GM18868 (cell line): ENCODE results near the gene BAIAP2L2.

ENCODE experiments used
- ATAC-seq: cut with Tn5 transposase; IDR thresholded peaks from one replicate; pipeline ENCODE4 v1.9.1; 2021; ENCODE audit warnings: mild to moderate bottlenecking, moderate library complexity; ENCODE audit not compliant: unreplicated experiment

The BAIAP2L2 gene

DNA sequence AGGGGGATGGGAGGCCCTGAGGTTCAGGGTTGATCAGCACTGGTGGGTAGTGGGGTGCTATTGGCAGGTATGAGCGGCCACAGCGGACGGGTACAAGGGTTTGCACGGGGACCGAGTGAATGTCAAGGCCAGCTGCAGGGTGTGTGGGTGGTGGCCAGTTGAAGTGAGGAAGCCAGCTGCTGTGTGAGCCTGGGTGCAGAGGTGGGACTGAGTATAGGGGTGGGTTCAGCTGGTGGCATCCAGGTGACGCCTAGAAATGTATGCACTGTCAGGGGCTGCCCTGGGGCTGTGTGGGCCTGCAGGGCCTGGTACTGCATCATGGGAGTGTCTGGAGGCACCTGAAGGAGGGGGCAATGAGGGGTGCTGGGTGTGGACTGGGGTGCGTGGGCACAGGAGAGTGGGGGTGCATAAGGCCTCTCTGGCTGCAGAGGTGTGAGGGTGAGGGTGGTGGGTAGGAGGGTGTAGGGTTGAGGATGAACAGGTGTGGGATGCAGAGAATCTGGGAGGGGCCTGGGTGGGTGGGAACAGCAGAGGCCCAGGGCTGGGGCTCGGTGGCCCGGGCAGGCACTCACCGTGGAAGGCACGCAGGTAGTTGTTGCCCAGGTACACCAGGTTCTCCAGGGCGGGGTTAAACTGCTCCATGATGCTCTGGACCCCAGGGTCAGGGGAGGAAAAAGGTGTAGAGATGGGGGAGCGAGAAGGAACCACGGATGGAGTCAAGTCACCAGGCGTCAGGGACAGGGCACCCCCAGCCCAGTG, 1.7 kb downstream of the BAIAP2L2 start:
- no peak for ATAC-seq

DNA sequence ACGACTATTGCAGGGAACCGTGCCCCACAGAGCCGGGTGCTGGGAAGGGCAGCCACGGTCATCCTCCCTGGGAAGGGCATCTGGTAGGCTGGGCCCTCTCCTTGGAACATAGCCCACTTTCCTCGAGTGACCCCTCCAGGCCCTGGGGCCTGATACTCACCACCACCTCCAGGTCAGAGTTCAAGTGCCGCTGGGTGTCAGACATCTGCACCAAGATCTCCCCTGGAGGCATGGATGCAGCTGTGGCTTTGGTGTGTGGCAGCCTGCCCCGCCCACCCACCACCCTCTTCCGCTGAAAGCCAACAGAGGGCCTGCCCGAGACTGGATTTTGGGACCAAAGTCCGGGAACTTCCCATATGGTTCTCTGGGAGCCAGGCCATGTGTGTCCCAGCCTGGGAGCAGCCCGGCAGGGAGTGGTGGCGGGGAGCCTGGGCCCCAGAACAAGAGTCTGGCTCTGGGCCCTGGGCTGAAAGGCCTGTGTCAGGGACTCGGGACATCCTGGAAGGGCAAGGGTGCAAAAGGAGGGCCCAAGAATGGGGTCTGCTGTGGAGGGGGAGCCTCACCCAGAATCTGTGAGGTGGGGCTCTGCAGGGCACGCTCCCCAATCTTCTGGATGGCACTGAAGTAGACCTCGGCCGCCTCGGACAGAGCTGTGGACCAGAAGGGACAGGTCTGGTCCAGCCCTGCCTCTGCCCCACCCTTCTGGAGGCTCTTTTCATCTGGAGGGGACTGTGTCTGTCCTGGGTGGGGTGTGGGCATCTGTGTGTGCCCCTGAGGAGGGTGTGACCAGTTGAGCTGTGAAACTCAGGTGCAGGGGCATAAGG, 2.6 kb downstream of the BAIAP2L2 start:
- no peak for ATAC-seq

DNA sequence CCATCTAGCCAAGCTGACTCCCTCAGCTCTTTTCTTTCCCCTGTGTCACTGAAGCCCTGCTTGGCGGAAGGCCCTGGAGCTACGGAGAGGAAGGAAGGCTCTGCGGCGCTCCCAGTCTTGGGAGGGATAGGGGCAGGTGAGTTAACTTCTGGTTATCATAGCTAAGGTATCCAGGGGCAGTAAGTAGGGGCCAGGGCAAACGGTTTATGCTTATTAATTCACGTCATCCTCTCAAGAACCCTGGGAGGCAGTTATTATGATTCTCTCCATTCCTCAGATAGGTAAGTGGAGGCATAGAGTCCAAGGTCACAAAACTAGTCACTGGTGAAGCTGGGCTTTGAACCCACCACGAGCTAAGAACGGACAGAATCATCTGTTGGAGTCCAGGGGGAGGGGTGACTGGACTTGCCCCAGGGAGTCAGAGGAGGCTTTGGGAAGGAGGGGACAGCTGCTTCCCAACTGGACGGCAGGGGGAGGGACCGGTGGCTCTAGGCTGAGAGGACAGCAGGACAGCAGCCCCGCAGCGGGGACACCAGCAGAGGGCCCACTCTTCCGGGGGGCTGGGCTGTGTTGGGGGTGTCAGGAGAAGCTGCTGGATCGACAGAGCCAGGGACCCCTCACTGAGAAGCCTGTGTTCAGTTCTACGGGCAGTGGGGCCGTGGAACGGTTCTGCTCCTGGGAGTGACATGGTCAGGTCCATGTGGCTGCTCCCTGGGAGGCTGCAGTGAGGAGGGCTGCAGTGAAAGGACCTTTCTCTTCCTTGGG, 3.5 kb downstream of the BAIAP2L2 start:
- ATAC-seq = no peak

DNA sequence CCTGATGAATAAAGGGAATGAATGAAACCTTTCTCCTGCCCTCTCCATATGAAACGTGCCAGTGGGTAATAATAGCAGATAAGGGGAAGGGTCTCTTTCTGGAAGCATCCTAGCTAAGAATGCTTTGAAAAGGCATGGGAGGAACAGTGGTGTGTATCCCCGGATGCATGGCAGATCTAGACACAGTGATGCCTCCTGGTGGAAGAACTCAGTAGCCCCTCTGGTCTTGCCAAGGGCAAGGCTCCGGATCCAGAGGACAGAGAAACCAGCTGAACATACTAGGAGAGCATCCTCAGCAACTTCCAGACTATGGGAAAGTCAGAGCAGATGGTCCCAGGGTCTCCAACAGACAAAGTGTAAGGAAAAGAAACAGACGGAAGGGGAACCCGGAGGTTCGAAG, 6.4 kb downstream of the BAIAP2L2 start:
- ATAC-seq = no peak

DNA sequence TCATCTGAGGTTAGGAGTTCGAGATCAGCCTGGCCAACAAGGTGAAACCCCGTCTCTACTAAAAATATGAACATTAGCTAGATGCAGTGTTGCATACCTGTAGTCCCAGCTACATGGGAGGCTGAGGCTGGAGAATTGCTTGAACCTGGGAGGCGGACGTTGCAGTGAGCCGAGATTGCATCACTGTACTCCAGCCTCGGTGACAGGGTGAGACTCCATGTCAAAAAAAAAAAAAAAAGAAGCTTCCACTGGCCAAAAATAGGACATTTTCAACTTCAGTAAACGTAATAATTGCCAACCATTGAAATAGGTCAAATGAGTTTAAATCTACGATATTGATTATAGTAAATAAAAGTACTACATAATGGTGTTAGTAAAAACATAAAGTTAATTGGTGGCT, 6.8 kb downstream of the BAIAP2L2 start:
- ATAC-seq = no peak

DNA sequence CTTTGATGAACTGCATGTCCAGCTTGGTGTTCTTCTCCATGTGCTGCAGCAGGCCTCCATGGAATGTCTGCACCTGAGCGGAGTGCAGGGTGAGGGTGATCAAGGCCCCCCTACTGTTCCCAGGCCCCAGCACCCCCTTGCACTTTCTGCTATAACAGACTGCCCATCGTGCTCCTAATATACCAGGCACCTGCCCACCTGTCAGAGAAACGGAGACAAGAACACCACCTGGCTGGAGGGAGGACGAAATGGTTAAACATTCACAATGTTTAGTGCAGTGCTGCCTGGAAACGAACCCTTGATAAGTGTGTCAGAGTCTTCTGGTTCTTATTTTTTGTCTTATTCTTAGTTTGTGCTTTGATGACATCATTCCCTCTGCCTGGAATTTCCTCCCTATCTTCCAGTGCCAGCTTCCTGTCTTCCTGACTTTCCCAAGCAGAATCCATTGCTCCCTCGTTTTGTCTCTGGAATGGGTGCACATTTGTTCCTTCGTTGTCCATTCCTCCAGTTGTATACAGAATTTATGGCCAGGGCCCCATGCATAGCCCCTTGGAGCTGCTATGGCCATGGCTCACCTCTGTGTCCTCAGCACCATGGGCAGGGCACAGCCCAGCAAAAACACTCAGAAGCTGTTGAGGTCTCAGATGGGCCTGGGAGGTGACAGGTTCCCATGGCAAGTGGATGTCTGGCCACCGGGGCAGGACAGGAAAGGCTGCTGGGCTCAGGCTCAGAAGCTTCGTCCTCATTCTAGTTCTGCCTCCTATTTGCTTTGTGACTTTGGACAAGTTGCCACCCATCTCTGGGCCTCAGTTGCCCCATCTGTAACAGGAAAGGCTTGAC, 11.9 kb downstream of the BAIAP2L2 start:
- ATAC-seq = no peak

DNA sequence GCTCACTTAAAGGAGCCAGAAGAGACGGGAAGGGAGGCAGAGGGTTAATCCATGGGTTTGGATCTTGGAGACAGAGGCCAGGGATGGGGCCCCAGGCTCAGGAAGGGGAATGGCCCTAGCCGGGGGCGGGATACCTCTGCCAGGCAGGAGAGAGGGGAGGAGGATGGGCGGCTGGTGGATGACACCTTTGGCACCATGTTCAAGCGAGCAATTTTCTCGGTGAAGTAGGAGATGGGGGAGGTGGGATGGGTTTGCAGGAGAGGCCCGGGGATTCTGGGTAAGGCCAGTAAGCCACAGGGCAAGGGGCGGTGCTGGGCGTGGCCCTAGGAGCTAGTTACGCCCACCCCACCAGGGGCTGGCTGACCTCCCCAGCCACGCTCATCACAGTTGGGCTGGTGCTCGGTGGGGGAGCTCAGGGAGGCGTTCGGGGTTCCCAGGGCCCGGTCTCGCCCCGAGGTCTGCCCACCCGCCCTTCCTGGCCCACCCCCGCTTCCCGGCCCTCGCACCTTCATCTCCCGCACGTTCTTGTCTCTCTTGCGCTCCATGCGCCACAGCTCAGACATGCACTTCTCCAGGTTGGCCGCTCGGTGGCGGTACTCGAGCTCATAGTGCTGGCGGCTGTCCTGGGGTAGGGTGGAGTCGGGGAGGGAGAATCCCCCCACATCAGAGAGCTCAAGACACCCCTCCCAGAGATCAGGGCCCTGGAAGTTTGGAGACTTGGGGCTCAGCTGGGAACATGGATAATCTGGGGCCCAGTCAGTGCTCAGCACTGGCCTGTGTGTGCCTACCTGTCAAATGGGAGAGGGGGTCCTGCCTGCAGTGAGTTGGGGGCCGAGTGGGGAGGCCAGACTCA, 12.7 kb downstream of the BAIAP2L2 start:
- ATAC-seq = no peak

DNA sequence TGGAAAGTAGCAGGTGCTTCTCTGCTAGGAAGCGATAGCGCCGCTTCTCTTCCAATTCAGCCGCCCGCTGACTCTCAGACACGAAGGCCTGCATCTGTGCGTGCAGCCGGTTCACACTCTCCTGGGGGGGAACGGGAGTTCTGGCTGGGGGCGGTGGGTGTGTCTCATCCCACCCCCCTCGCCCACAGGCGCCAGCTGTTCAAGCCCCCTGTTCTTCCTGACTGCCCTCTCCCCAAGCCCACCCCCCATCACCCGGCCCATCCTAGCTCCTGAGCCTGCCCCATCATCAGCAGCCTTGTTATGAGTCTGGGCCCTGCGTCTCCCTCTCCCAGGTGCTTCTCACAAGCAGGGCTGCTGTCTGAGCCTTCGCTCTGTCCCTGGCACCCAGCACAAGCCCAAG, 13.4 kb downstream of the BAIAP2L2 start:
- ATAC-seq = no peak

DNA sequence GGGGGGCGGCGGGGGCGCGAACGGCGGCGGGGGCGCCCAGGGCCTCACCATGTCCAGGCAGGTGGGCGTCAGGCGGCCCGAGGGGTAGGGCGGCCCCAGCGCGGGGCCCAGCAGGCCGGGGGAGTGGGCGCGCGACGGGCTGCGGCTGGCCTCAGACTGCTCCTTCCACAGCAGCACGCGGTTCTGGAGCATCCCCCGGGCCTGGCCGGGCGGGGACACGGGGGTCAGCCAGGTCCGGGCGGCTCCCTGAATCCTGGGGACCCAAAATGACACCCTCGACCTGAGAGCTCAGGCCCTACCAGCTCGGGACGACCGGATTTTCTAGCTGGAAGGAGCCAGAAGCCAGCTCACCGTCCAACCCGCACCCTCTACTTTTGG, 21.0 kb downstream of the BAIAP2L2 start:
- no peak for ATAC-seq

DNA sequence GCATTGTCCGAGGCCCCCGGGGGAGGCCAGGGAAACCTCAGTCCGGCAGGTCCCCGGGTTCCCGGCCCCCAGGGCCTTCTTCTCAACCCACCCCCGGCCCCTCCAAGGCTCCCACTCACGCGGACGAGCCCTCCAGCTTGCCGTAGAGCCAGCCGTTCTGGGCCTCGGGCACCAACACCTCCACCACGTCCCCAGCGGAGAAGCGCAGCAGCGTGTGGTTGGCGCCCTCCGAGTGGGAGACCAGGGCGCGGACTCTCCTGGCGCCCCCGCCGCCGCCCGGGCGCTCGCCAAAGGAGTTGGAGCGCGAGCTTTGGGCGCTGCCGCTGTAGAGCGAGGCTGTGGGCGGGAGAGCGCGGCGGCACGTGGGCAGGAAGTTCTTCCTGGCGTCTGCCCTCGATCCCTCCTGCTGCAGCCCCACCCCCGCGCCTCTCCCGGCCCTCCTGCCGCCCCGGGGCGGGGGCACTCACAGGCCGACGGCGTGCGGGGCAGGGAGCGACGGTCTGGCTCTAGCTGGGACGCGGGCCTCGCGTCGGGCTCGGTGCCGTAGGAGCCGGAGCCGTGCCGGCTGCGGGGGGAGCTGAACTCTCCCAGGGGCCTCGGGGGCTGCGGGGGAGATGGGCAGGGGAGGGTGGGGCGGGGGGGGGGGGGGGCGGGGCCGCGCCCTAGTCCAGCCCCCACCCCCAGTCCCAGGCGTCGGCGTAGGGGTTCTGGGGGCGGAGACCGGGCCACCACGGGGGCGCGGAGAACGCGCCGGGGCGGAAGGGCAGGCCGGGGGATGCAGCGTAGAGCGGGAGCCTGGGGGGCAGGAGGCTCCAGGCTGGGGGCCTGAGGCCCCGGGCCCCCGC, 21.6 kb downstream of the BAIAP2L2 start:
- no peak for ATAC-seq

DNA sequence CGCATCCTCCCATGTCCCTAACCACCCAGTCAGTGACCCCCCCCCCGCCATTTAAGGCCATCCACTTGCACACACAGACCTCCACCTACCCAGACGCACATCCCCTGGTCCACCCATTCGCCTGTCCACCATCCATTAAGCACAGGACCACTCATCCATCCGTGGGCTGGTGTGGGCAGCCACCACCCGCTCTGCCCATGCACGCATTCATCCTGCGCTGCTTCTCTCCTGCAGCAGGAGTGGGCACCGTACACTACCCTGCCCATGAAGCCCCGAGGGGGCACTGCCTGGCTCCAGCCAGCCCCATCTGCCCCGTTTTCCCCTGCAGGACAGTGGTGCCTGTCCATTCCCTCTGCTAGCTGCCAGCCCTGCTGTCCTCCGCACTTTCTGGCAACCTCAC, 22.6 kb downstream of the BAIAP2L2 start:
- no peak for ATAC-seq

DNA sequence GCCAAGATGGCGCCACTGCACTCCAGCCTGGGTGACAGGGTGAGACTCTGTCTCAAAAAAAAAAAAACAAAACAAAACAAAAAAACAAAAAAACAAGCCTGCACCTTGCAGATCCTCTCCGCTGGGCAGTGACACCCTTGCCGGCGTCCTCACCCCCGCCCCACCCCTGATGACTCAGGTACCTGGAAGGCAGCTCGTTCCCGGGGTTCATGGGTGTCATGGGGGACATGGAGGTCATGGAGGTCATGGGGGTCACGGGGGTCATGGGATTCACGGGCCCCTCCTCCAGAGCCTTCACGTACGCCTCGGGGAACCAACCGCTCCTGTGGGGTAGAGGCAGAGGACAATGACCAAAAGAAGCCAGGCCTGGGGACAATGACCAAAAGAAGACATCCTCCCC, 23.5 kb downstream of the BAIAP2L2 start:
- ATAC-seq = no peak

DNA sequence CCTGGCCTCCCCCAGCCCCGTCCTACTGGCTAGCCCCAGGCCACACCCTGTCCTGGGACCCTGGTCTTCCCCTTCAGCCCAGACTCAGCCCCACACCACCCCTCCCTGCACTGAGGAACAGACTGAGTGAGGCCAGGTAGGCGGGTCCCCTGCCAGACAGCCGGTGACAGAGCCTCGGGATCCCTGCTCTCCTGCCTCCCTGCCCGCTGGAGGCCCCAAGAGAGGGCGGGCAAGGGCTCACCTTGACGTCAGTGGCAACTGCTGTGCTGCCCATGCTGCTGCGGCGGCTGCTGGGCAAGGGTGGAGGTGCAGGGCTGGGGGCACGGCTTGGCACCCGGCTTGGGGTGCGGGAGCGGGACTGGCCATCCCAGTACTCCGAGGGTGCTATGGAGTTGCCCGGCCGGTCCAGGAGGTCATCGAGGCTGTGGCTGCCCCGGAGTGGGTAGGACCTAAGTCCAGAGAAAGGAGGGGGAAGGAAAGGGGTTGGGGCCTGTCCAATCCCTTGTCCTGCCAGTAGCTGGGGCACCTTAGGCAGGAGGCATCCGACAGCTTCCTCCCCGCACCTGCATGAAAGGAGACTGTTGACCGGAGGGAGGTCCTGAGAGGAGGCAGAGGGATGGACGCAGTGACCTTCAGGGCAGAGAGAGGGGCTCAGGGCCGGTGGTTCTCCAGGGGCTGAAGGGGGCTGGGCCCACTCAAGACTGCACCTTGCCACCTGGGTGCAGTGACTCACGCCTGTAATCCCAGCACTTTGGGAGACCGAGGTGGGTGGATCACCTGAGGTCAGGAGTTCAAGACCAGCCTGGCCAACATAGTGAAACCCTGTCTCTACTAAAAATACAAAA, 24.3 kb downstream of the BAIAP2L2 start:
- no peak for ATAC-seq

DNA sequence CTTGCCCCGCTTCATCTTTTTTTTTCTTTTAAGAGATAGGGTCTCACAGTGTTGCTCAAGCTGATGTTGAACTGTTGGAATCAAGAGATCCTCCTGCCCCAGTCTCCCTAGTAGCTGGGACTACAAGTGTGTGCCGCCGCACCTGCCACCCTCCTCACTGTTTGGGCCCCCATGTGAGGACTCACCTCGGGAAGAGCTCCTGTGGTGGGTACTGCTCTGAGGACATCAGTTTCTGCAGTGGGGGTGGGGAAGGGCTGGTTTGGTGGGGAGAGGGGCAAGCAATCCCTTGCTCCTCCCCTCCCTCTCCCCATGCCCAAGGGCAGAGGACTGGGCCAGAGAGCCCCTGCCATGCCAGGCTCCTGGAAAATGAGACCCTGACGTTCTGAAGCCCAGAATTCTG, 25.0 kb downstream of the BAIAP2L2 start:
- no peak for ATAC-seq

DNA sequence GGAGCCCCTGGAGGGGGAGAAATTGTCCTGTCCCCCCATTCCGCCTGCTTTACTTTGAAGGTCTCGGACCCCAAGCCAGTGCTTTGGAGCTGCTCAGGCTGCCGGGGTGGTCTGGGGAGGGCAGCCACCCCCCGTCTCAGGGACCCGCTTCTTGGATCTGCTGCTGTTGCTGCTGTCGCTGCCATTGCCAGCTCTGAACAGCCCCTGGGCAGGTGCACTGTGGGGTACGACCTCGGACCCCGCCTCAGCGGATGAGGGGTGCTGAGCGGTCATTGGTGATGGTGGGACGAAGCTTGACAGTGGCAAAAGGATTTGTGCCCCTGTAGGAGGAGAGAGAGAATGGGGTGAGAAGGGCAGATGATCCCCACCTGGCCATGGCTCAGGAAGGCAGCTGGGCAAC, 25.4 kb downstream of the BAIAP2L2 start:
- no peak for ATAC-seq

DNA sequence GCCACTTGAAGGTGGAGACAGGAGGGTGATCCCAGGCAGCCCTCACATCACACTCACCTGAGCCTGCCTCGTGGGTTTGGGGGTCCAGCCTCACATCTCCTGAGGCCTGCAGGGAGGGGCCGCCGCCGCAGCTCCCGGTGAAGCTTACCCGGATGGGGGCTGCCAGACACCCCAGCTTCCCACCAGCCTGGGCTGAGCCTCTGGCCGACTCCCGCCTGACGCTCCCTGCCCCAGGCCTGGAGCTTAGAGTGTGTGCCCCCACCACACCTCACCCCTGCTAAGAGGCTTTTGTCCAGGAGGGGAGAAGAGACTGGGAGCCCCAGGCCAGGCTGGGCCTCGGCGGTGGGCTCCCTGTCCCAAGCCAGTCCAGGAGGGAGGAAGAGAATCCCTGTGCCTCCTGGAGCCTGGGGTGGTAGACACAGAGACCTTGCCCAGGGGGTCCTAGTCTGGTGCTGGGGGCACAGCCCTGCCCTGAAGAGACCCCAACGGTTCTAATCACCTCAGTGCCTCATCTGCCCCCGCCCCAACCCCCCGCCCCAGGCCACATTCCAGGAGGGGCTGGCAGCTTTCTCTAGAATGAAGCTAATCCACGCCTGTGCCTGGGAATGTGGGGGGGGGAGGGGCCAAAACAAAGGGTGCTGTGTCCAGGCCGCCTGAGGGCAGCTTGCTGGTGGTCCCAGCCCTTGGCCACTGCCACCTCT, 26.4 kb downstream of the BAIAP2L2 start, which contains the start of gene SLC16A8:
Gene SLC16A8 (minus strand): TSS at position 254 of the 701 bp plus-strand sequence. CDS start 1,311 bp downstream, outside the sequence.
- ATAC-seq = no peak

DNA sequence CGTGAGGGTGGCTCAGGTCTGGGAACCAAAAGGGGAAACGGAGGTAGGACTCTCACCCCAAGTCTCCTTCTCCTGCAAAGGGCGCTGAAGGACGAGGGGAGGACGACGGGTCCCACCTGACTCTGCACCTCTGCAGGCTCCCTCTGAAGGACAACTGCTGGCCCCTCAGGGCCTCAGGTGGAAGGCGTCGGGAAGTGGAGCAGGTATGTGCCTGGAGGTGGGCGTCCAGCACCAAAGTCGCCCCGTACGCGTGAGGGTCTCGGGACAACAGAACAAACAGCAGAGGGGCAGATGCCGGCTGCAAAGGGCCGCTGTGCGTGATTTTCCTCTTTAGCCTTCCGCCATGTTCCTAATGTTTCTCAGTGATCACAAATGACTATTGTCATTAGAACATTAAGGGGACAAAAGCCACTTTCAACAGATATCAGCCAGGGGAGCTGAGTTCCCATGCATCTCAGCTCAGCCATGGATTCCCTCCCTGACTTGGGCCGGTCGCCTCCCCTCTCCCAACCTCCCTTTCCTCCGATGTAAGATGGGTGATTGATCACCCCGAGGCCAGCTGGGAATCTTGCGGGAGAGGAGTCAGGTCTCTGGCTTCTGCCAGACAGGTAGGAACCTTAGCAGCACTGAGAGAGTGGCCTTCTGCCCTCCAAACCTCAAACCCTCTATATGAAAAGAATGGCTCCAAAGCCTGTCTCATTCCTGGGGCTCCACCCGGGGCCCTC, 27.3 kb downstream of the BAIAP2L2 start:
- no peak for ATAC-seq
